ENCODE data around the gene FNIP2. TPM values are rescaled to one million over a fixed set of nuclear protein-coding genes. Genes with fewer than 3 reads are reported as not detected.
A peak's percentile ranks its signal among the peaks of the same experiment; 100 is the strongest.
"Not testable (repeated sequence)": the region's sequence is repeated elsewhere in the genome, so short reads cannot be mapped to it uniquely, and the experiment has no call there.

Gene FNIP2
- total RNA-seq, 1 donor from 2014 or later, result 44.0 TPM

GRCh38 chr4:158801677-158802076, 32.9 kb downstream of the FNIP2 start:
- peaks cover 95% of the 10 kb centered on the region for H3K4me1 ChIP-seq
- no peak for TF ChIP-seq CTCF (IDR thresholded peaks at IDR 0.05; ENCODE audit: borderline replicate concordance)

GRCh38 chr4:158802914-158803313, 34.1 kb downstream of the FNIP2 start:
- Histone ChIP-seq H3K27ac (replicated peaks) (peak overlapping the region; percentile 85), H3K4me1 (peaks cover 94% of the 10 kb centered on the region)
- TF ChIP-seq CTCF (IDR thresholded peaks at IDR 0.05; ENCODE audit: borderline replicate concordance), result no peak

More at GRCh38 chr4:158801677-158802076, 32.9 kb downstream of the FNIP2 start:
- DNase-seq, result no peak
- Histone ChIP-seq H3K27me3 (ENCODE audit: low read depth) (no peaks in the 10 kb centered on the region), H3K36me3 (no peaks in the 10 kb centered on the region), H3K4me3 (no peak overlapping the region), H3K9me3 (replicated peaks) (no peaks in the 10 kb centered on the region), H3K27ac (replicated peaks) (peak overlapping the region; percentile 85)
- intact Hi-C loops (cut with micrococcal nuclease), result no loop called here

GRCh38 chr4:158805635-158806471, 37.0 kb downstream of the FNIP2 start:
- peak overlapping the region; percentile 85 for H3K27ac ChIP-seq (replicated peaks)
- intact Hi-C loops (cut with micrococcal nuclease), result no loop called here
- no peak for TF ChIP-seq CTCF (IDR thresholded peaks at IDR 0.05; ENCODE audit: borderline replicate concordance)
- DNase-seq, result no peak
- H3K4me3 ChIP-seq, result peak overlapping the region; percentile 56
- H3K27me3 ChIP-seq (ENCODE audit: low read depth), result no peaks in the 10 kb centered on the region
- H3K36me3 ChIP-seq, result no peaks in the 10 kb centered on the region
- H3K9me3 ChIP-seq (replicated peaks), result no peaks in the 10 kb centered on the region
- H3K4me1 ChIP-seq, result peaks cover 95% of the 10 kb centered on the region

More at GRCh38 chr4:158802914-158803313, 34.1 kb downstream of the FNIP2 start:
- intact Hi-C loops (cut with micrococcal nuclease), result no loop called here
- Histone ChIP-seq H3K4me3 (no peak overlapping the region), H3K9me3 (replicated peaks) (no peaks in the 10 kb centered on the region), H3K36me3 (no peaks in the 10 kb centered on the region), H3K27me3 (ENCODE audit: low read depth) (no peaks in the 10 kb centered on the region)
- no peak for DNase-seq

- Histone ChIP-seq H3K4me1 (peaks cover 99% of the 10 kb centered on the region), H3K9me3 (replicated peaks) (no peaks in the 10 kb centered on the region), H3K36me3 (no peaks in the 10 kb centered on the region), H3K4me3 (peak overlapping the region; percentile 56), H3K27ac (replicated peaks) (peak overlapping the region; percentile 85), H3K27me3 (ENCODE audit: low read depth) (no peaks in the 10 kb centered on the region)
- intact Hi-C loops (cut with micrococcal nuclease), result no loop called here
- no peak for TF ChIP-seq CTCF (IDR thresholded peaks at IDR 0.05; ENCODE audit: borderline replicate concordance)
- DNase-seq, result no peak
These were observed 38.9 kb downstream of the FNIP2 start for GRCh38 chr4:158807691-158808090.

- Histone ChIP-seq H3K36me3 (no peaks in the 10 kb centered on the region), H3K27ac (replicated peaks) (peak overlapping the region; percentile 85), H3K4me1 (peaks cover 99% of the 10 kb centered on the region), H3K4me3 (peak overlapping the region; percentile 56), H3K9me3 (replicated peaks) (no peaks in the 10 kb centered on the region), H3K27me3 (ENCODE audit: low read depth) (no peaks in the 10 kb centered on the region)
- no peak for TF ChIP-seq CTCF (IDR thresholded peaks at IDR 0.05; ENCODE audit: borderline replicate concordance)
- intact Hi-C loops (cut with micrococcal nuclease), result no loop called here
- DNase-seq, result no peak
These were observed 39.6 kb downstream of the FNIP2 start for GRCh38 chr4:158808399-158808798.

- Histone ChIP-seq H3K4me1 (peaks cover 99% of the 10 kb centered on the region), H3K4me3 (peak overlapping the region; percentile 36), H3K27ac (replicated peaks) (peak overlapping the region; percentile 85)
- H3K36me3 ChIP-seq; H3K27me3 ChIP-seq (ENCODE audit: low read depth); H3K9me3 ChIP-seq (replicated peaks); DNase-seq; intact Hi-C loops (cut with micrococcal nuclease): not testable (repeated sequence)
These were observed 40.4 kb downstream of the FNIP2 start for GRCh38 chr4:158809208-158809607.

Measured in left ventricle myocardium inferior (tissue), 1 donor.